Measurements from ENCODE around the gene NINJ1.
"Not testable (repeated sequence)": the region's sequence is repeated elsewhere in the genome, so short reads cannot be mapped to it uniquely, and the experiment has no call there.

NINJ1 gene

GRCh38 chr9:93159601-93160471 is 25.8 kb upstream of the NINJ1 start:
- DNase-seq (ENCODE audit: low read depth, low spot score), result peak; percentile 37

GRCh38 chr9:93156475-93157008 is 22.5 kb upstream of the NINJ1 start:
- DNase-seq (ENCODE audit: low read depth, low spot score), result no peak

DNA sequence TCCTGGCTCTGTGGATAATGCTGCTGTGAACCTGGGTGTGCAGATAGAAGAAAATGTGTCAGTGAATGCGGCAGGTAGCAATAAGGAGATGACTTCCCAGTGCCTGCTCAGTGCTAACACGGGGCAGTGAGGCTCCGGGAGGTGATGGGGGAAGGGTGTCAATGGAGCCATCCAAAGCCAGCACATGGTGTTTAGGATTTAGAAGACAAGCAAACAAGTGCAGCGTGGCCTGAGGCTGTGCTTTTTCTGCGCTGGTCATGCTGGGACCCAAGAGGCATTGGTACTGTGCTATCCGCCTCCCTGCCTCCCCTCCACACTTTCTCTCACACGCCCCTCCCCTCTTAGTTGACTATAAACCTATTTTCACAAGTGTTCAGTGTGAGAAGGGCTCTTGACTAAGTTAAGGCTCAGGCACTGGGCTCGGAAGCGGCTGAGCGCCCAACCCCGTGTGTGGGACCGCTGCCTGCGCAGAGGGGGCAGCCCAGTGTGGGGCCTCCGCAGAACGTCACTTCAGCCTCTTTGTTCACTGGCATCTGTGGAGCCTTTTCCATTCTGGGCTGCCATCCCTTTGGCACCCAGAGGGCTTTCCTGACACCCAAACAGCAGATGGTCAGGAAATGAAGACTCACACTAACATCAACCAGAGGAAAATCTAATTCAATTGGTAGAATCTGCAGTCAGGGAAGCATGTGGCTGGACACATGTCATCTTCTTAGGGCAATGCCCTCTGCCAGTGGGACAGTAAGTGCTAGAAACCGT is 21.8 kb upstream of the NINJ1 start:
- no peak for DNase-seq (ENCODE audit: low read depth, low spot score)

- DNase-seq (ENCODE audit: low read depth, low spot score), result no peak
Observed at GRCh38 chr9:93154293-93154903, 20.3 kb upstream of the NINJ1 start.

- DNase-seq (ENCODE audit: low read depth, low spot score), result no peak
Observed at GRCh38 chr9:93151097-93151784, 17.2 kb upstream of the NINJ1 start.

DNA sequence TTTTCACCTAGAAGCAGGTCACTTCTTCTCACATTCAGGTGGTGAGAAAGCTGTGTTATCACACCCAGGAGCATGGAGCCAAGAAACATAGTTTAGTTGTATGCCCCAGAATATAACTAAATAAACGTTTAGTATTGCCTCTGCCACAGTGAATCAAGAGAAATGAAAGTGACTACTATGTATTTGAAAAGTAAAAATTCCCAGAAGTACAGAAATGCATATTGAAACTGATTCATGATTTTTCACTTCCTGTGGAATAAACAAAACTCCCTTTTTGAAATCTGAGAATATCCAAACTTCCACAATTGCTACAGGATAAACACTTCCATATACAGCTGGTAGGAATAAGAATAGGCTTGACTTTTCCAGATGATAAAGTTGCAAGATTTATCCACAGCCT is 15.3 kb upstream of the NINJ1 start:
- DNase-seq (ENCODE audit: low read depth, low spot score), result no peak

DNA sequence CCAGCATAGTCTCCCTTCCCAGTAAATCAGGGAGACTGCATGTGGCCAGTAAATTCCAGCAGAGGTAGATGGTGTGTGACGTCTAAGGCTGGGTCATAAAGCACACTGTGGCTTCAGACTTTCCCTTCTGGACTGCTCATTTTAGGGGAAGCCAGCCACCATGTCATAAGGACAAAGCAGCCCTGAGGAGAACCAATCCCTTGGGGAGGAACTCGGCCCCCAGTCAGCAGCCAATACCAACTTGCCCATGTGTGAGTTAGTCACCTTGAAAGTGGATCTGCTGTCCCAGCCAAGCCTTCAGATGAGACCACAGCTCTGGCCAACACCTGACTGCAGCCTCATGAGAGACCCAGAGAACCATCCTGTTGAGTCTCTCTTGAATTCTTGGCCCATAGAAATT is 14.7 kb upstream of the NINJ1 start:
- no peak for DNase-seq (ENCODE audit: low read depth, low spot score)

GRCh38 chr9:93147632-93148031 is 13.6 kb upstream of the NINJ1 start:
- no peak for DNase-seq (ENCODE audit: low read depth, low spot score)

DNA sequence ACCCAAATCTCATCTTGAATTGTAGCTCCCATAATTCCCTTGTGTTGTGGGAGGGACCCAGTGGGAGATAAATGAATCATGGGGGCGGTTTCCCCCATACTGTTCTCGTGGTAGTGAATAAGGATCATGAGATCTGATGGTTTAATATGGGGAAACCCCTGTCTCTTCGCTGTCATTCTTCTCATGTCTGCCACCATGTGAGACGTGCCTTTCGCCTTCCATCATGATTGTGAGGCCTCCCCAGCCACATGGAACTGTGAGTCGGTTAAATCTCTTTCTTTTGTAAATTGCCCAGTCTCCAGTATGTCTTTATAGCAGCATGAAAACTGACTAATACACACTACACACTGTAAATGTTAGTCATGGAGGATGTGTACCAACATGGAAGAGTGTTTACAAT is 12.6 kb upstream of the NINJ1 start:
- not testable (repeated sequence) for DNase-seq (ENCODE audit: low read depth, low spot score)

GRCh38 chr9:93143830-93144530 is 9.9 kb upstream of the NINJ1 start:
- DNase-seq (ENCODE audit: low read depth, low spot score), result no peak

GRCh38 chr9:93141771-93142483 is 7.9 kb upstream of the NINJ1 start:
- no peak for DNase-seq (ENCODE audit: low read depth, low spot score)

DNA sequence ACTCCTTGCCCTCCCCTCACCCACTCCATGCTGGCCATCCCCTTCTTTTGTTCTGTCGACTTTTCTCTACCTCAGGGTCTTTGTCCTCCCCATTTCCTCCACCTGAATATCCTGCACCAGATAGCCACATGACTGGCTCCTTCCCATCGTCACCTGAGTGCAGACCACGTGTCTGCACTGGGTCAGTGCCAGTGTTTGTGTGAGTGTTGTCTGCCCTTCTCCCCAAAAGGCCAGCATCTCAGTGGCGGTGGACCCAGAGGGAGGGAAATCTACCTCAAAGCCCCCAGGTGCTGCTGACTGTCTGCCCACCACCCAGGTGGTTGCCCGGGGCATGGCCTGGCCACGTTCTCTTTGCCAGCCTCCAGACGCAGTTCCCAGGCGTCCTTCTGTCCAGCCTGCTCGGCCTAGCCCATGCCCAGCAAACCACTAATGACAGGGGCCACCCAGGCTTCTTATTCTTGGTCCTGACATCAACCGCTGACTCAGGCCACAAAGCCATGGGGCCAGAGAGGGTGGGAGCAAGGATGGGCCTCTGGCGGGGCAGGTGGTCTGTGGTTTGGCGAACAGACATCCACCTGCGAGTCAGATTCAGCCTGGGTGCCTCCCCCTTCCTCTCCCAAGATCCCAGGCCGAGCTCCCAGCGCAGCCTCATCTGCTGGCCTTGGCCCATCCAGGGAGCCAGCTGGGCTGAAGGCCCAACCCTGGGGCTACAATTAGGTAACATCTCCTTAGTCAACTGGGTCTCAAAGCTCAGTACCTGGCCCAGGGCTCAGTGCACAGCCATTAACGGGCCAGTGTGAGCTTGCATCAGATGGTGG is 5.5 kb upstream of the NINJ1 start:
- no peak for DNase-seq (ENCODE audit: low read depth, low spot score)

DNA sequence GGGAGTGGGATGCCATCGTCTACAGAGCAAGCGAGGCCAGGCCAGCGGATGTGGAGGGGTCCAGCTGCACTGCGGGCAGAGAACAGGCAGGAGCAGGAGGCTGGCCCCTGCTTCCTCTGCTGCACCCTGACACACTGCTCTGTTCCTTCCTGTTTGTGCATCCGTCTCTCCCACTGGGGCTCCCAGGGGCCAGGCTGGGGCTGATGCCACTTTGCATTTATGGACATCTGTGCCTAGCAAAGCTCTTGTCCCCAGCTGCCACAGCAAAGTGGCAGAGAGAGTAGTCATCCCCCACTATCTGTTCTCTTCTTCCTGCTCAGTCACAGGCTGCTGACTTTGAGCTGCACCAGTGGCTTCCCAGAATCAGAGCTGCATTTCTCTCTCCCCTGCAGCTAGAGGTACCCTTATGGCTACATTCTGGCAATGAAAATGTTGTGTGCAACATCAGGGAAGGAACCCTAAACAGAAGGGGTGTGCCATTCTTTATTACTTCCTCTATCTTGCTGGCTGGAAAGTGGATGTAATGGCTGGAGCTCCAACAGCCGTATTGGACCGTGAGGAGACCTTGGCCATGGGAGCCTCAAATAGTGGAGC is 4.2 kb upstream of the NINJ1 start:
- no peak for DNase-seq (ENCODE audit: low read depth, low spot score)

DNA sequence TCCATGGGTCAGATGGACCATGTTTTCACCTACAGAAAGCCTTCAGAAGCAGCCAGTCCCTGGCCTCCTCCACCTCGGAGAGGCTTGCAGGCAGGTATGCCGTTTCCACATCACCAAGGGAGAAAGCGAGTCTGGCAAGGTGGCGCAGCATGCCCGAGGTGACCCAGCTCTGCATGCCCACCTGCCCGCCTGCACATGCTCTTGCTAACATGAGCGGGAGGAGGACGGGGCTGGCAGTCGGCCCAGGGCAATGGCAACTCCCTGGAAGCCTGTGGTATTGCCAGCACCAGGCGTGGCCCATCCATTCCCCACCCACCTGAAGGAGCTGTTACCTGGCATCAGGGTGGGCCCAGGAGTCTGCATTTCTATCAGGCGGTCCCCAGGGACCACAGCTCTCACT is 3.3 kb upstream of the NINJ1 start:
- DNase-seq (ENCODE audit: low read depth, low spot score), result no peak

DNA sequence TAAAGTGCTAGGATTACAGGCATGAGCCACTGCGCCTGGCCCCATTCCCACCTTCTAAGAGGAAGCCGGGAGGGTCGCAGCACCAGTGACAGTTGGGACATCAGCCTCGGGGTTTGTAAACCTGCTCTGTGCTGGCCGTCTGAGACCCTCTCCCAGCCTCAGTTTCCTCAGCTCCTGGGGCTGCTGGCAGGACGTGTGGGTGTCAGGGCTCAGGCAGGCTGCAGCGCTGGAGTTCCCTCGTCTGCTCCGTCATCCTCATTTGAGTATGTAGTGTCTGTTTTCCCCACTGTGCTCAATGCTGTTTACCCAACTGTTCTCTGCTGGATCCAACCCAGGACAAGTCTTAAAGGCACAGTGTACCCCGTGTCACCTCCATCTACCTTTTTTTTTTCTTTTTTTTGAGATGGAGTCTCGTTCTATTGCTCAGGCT is 2.0 kb upstream of the NINJ1 start:
- DNase-seq (ENCODE audit: low read depth, low spot score), result no peak

DNA sequence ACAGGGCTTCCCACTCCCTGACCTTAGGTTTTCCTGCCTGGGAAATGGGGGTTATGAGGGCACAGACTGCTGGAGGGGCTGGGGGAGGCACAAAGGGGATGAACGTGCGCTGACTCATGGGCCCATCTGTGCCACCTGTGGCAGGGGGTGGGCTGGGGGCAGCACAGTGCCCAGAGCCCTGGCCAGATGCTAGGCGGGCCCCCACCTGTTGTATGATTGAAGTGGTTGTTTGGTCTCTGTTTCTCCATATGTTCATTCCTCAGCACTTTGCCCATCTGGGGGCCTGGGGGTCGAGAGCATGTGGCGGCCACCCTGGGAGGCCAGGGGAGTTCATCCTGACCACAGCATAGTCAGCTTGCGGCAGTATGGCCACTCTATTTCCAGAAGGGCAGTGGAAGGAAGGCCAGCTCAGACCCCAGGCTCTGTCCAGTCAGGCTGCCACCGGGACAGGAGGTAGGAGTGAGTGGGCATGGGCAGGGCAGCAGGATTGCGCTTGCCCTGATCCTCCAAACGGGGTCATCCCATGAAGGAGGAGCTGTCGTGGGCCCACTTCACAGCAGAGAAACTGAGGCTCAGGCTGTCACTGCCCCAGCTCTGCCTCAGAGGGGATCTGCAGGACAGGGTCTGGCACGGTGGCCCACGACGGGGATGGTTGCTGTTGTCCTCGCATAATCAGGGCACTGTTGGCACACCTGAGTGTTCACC is 841 bp upstream of the NINJ1 start:
- DNase-seq (ENCODE audit: low read depth, low spot score), result no peak

DNA sequence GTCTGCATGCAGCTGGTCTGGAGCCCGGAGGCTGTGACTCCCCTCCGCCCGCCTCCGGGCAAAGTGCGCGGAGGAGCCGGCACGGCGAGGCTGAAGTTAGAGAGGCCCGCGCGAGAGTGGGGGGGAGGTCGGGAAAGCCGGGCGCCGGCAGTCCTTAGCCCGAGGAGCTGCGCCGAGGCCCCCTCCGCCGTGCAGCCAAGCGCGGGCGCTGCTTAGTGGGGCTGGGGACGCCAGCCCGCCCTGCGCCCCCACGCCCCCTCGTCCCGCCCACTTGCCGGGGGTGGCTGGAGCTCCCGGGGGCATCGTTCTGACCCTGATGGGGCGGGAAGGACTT is 403 bp downstream of the NINJ1 start:
- DNase-seq (ENCODE audit: low read depth, low spot score), result no peak

DNA sequence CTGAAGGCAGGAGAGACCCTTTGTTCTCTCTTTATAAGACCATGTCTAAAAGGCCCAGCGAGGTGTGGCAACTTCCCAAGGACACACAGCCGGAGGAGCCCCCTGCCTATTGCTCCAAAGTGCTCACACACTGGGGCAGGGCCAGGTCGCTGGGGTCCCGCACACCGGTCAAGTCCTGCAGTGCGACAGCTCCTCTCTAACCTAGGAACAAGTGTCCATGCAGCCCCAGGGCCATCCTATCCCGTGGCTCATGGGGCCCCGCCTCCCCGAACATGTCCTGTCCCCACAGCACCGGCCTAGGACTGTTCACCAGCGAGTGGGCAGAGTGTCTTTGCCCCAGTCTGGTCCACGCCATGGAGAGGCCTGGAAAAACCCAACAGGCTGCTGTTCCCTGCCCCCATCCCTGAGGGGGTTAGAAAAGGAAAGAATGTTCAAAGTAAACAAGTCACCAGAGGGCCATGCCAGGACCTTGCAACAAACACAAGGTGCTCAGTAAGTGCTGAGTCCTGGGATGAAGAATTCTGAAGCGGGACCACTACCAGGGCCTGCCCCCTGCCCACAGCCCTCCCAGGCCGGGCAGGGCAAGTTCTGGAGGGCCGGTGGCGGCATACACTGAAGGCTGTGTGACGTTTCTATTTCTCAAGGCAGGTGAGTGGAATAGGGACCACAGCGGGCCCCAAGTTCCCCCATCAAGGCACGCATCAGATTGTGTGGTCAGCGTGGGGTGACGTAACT is 938 bp downstream of the NINJ1 start:
- no peak for DNase-seq (ENCODE audit: low read depth, low spot score)

Data from smooth muscle cell of the brain vasculature (primary cell).